Cardiac fibroblast (primary cell): ENCODE results near the gene VILL.

Experiments used
- DNase-seq, 2 donors: peaks; one replicate each; pipeline versions ENCODE4 v3.0.0 to v3.0.0-alpha.2; 2010; ENCODE audit warnings: low read depth in 2 of 2
- H3K4me3 ChIP-seq, 2 donors: replicated peaks in 1 of 2; 1 replicate in 1 of 2; 2 replicates in 1 of 2; pipeline ENCODE4 v1.5.1; 2011; ENCODE audit warnings: low read depth in 2 of 2, low read length in 2 of 2, mild to moderate bottlenecking in 2 of 2, moderate library complexity in 1 of 2
- TF ChIP-seq, protein P1 (sequence below): IDR thresholded peaks from one replicate; pipeline ENCODE4 v1.5.1; 2011; ENCODE audit warnings: low read depth, mild to moderate bottlenecking, low read length, inconsistent platforms

Gene VILL

GRCh38 chr3:37989821-37990480, 635 bp upstream of the VILL start:
- TF ChIP-seq, protein P1, sequence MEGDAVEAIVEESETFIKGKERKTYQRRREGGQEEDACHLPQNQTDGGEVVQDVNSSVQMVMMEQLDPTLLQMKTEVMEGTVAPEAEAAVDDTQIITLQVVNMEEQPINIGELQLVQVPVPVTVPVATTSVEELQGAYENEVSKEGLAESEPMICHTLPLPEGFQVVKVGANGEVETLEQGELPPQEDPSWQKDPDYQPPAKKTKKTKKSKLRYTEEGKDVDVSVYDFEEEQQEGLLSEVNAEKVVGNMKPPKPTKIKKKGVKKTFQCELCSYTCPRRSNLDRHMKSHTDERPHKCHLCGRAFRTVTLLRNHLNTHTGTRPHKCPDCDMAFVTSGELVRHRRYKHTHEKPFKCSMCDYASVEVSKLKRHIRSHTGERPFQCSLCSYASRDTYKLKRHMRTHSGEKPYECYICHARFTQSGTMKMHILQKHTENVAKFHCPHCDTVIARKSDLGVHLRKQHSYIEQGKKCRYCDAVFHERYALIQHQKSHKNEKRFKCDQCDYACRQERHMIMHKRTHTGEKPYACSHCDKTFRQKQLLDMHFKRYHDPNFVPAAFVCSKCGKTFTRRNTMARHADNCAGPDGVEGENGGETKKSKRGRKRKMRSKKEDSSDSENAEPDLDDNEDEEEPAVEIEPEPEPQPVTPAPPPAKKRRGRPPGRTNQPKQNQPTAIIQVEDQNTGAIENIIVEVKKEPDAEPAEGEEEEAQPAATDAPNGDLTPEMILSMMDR: no peak
- H3K4me3 ChIP-seq: no peak overlapping the region
- no peak for DNase-seq

GRCh38 chr3:37991109-37991508, 523 bp downstream of the VILL start:
- DNase-seq: no peak
- no peak overlapping the region for H3K4me3 ChIP-seq
- TF ChIP-seq, protein P1: no peak

GRCh38 chr3:37991823-37992222, 1.2 kb downstream of the VILL start:
- H3K4me3 ChIP-seq: no peak overlapping the region
- DNase-seq: no peak
- TF ChIP-seq, protein P1: no peak

DNA sequence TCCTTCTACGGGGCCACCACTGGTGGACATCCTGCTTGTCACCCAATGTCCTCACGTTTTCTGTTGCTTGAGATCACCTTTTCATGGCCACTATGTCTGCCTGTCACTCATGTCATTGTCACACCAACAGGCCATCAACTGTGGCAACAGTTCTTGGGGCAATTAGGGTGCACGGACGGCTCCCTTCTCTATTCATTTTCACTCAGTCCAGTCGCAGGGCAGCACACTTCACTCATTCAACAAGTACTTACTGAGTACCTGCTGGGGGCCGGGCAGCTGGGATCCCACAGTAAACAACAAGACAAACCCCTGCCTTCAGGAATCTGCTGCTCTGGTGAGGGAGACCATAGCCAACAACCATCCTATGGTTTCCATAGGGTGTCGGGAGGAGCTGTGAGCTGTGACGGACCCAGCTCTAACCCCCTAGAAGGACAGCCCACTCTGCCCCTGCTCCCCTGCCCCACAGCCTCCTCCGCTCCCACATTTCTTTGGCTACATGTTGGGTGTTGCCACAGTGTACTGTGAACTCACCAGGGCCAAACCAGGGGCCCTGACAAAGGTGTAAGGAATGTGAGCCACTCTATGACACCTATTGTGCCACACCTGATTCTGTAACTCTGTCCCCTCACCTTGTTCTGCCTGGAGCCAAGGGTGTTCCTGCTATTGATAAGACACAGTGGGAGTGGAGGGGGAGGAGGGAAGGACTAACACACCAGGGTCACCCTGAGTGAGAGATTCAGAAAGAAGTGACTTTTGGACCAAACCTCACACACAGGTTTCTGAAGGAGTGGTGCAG, 1.9 kb downstream of the VILL start:
- DNase-seq: no peak
- TF ChIP-seq, protein P1: no peak
- H3K4me3 ChIP-seq: no peak overlapping the region

DNA sequence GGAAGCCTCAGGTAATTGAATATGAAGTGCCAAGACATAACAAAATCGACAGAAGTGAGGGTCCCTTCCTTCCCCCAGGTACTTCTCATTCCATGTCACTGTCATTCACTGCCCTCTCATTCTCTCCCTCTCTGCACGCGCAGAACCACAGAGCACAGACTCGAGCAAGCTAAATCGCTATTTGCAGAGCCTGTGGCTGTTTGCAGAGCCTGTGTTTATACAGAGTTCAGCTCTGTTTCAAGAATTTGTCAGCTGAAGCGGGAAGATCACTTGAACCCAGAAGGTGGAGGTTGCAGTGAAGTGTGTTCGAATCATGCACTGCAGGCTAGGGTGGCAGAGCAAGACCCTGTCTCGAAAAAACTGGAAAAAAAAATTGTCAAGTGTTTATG, 2.5 kb downstream of the VILL start:
- TF ChIP-seq, protein P1: no peak
- DNase-seq: no peak
- H3K4me3 ChIP-seq: no peak overlapping the region

- H3K4me3 ChIP-seq: peak overlapping the region in 1 of 2 donors; percentile 64
- no peak for DNase-seq
- TF ChIP-seq, protein P1: no peak
Measured at GRCh38 chr3:37993460-37993819, 2.9 kb downstream of the VILL start.
